ENCODE measurements around the gene RIPOR2. TPM values are rescaled to one million over a fixed set of nuclear protein-coding genes. Genes with fewer than 3 reads are reported as not detected.
"Not testable (repeated sequence)": the region's sequence is repeated elsewhere in the genome, so short reads cannot be mapped to it uniquely, and the experiment has no call there.

Gene RIPOR2
- total RNA-seq, 1 donor from 2014 or later: 49.0 TPM

DNA sequence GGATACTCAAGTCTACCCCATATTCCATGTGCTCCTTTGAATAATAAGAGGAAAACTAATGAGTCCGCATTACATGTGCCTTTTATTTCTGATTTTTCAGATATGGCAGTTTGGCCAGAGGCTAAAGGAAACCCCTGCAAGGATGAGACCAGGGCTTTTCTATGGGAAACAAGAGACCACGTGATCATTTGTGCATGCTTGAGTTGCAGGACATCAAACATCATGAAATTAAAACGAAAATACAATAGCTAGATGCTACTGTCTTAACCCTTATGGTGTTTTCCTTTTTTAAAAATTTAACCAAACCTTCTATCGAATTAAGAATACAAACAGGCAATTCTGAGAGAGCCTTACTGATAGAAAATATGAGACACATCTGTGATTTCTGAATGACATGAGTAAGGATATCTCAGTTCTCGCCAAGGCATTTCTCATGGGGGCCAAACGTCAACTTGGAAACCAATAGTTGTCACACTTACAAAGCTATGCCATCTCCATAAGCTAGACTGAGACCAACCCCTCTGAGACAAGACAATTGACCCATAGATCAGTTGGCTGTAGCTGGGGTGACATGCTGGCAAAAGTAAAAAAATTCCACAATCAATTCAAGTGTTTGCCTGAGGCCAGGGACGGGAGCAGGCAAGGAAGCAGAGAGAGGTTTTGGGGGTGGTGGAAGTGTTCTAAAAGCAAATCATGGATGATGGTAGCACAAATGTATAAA is 52.8 kb downstream of the RIPOR2 start:
- Histone ChIP-seq H3K4me3 (no peak overlapping the region), H3K4me1 (no peaks in the 10 kb centered on the region), H3K36me3 (no peaks in the 10 kb centered on the region), H3K27ac (no peak overlapping the region), H3K9me3 (no peaks in the 10 kb centered on the region), H3K27me3 (no peaks in the 10 kb centered on the region)
- intact Hi-C loops (cut with DNase I): no loop called here
- no peak for DNase-seq (ENCODE audit: low spot score in 2 of 2)
- TF ChIP-seq, protein P1, sequence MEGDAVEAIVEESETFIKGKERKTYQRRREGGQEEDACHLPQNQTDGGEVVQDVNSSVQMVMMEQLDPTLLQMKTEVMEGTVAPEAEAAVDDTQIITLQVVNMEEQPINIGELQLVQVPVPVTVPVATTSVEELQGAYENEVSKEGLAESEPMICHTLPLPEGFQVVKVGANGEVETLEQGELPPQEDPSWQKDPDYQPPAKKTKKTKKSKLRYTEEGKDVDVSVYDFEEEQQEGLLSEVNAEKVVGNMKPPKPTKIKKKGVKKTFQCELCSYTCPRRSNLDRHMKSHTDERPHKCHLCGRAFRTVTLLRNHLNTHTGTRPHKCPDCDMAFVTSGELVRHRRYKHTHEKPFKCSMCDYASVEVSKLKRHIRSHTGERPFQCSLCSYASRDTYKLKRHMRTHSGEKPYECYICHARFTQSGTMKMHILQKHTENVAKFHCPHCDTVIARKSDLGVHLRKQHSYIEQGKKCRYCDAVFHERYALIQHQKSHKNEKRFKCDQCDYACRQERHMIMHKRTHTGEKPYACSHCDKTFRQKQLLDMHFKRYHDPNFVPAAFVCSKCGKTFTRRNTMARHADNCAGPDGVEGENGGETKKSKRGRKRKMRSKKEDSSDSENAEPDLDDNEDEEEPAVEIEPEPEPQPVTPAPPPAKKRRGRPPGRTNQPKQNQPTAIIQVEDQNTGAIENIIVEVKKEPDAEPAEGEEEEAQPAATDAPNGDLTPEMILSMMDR (IDR thresholded peaks at IDR 0.05): no peak

DNA sequence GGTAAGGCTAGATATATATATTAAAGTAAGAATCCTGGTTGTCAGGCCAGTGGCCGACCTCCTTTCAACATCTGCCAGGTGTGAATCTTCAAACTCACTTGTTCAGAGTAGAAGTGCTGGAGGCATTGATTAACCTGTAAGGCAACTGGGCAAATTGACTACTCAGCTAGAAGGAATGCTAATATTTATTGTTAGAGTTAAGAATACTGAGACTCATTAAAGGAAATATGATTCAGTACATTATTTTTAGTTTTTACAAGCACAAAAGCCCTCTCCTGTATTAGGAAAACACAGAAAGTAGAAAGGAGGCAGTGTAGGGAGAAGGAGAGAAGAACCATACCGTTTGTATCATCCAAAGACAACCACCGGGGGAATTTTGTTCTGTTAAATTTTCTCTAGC is 53.5 kb downstream of the RIPOR2 start:
- intact Hi-C loops (cut with DNase I): no loop called here
- Histone ChIP-seq H3K9me3 (peaks cover 0 to 3% of the 10 kb centered on the region in 2 donors), H3K36me3 (no peaks in the 10 kb centered on the region), H3K27me3 (no peaks in the 10 kb centered on the region), H3K27ac (no peak overlapping the region), H3K4me1 (no peaks in the 10 kb centered on the region), H3K4me3 (no peak overlapping the region)
- DNase-seq (ENCODE audit: low spot score in 2 of 2): no peak
- TF ChIP-seq, protein P1 (IDR thresholded peaks at IDR 0.05): no peak

DNA sequence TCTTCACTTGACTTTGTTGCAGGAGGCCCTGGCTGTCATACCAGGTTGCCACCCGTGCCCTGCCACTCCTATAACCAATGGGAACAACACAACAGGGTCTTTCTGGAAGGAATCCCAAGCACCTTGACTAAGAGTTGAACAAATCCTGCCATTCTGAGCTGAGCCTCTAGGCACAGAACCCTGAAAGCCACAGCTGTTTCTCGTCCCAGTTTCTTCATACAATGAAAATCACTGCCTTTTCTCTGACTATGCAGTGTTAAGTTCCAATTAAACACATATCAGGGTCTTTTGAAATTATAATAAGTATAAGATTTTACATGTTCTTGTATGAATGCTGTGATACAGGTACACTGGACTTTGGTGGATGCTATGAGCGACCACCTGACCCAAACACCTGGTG is 54.4 kb downstream of the RIPOR2 start:
- Histone ChIP-seq H3K27me3 (no peaks in the 10 kb centered on the region), H3K27ac (no peak overlapping the region), H3K4me3 (no peak overlapping the region), H3K36me3 (no peaks in the 10 kb centered on the region), H3K9me3 (peaks cover 0 to 5% of the 10 kb centered on the region in 2 donors), H3K4me1 (no peaks in the 10 kb centered on the region)
- intact Hi-C loops (cut with DNase I): no loop called here
- no peak for DNase-seq (ENCODE audit: low spot score in 2 of 2)
- TF ChIP-seq, protein P1 (IDR thresholded peaks at IDR 0.05): no peak

DNA sequence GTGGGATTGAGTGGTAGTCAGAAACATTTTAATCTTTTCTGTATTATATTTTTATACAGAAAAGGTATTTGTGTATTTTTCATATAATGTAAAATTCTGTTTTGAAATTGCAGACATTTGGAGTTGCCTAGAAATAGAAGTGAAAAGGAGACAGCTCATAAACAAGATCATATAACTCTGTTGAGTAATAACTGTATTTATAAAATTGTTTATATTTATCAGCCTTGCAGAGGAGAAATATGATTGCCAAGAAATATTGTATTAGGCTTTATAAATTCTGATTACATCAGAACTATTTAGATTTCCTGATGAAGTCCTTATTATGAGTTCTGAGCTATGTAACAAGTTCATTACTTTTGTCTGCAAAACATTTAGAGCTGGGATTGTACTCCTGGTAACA is 55.3 kb downstream of the RIPOR2 start:
- Histone ChIP-seq H3K4me3 (no peak overlapping the region), H3K27me3 (no peaks in the 10 kb centered on the region), H3K27ac (no peak overlapping the region), H3K36me3 (no peaks in the 10 kb centered on the region), H3K9me3 (peaks cover 0 to 5% of the 10 kb centered on the region in 2 donors), H3K4me1 (no peaks in the 10 kb centered on the region)
- DNase-seq (ENCODE audit: low spot score in 2 of 2): no peak
- intact Hi-C loops (cut with DNase I): no loop called here
- TF ChIP-seq, protein P1 (IDR thresholded peaks at IDR 0.05): no peak

DNA sequence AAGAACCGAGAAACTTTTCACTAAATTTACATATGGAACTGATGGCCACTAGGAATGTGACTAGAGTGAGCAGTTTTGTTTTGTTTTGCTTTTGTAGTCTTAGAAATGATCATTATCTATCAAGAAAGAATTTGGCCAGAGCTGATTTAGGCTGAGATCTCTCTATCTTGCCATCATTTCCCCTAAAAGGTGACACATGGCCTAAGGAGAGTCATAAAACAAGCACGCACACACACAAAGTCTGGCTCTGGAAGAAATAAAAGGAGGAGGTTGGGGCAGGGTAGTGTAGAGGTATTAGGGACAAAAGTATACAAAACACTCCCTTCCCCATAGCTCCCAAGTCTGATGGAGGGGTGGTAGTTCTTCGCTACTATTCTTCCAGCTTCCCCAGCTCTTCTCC is 56.4 kb downstream of the RIPOR2 start:
- intact Hi-C loops (cut with DNase I): no loop called here

DNA sequence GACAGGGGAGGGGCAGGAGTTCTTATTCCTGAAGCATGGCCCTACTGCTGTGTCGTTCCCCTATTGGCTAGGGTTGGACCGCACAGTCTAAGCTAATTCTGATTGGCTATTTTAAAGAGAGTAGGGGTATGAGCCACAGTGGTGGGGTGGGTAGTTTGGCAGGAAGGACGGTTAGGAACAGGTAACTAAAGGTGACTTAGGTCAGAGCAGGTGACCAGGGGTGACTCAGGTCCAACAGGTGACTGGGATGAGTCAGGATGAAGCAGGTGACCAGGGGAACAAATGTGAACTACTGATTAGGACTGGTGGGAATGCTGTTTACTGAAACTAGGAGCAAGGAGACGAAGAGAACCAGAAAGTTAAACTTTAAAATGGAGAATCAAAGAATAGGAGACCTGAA is 58.0 kb downstream of the RIPOR2 start:
- not testable (repeated sequence) for H3K27me3 ChIP-seq

More for the DNA sequence above, 56.4 kb downstream of the RIPOR2 start:
- no peak overlapping the region for H3K27ac ChIP-seq
- no peaks in the 10 kb centered on the region for H3K36me3 ChIP-seq
- H3K9me3 ChIP-seq: peaks cover 0 to 5% of the 10 kb centered on the region in 2 donors
- H3K4me1 ChIP-seq: no peaks in the 10 kb centered on the region
- no peaks in the 10 kb centered on the region for H3K27me3 ChIP-seq
- TF ChIP-seq, protein P1 (IDR thresholded peaks at IDR 0.05): no peak
- no peak overlapping the region for H3K4me3 ChIP-seq
- no peak for DNase-seq (ENCODE audit: low spot score in 2 of 2)

More for the DNA sequence above, 58.0 kb downstream of the RIPOR2 start:
- H3K4me1 ChIP-seq; H3K9me3 ChIP-seq; intact Hi-C loops (cut with DNase I); H3K27ac ChIP-seq; H3K36me3 ChIP-seq; DNase-seq (ENCODE audit: low spot score in 2 of 2); H3K4me3 ChIP-seq: not testable (repeated sequence)

Measured in ascending aorta (tissue), 2 donors.